DMS53 treated with DMSO at 0.1 percent for 48 hours (cell line): ENCODE results near the gene GTF3C5.

ENCODE experiments used
- DNase-seq: peaks from one replicate; lab custom pipeline; 2025; ENCODE audit not compliant: unreplicated experiment; lab: John Stamatoyannopoulos, UW

The GTF3C5 gene

DNA sequence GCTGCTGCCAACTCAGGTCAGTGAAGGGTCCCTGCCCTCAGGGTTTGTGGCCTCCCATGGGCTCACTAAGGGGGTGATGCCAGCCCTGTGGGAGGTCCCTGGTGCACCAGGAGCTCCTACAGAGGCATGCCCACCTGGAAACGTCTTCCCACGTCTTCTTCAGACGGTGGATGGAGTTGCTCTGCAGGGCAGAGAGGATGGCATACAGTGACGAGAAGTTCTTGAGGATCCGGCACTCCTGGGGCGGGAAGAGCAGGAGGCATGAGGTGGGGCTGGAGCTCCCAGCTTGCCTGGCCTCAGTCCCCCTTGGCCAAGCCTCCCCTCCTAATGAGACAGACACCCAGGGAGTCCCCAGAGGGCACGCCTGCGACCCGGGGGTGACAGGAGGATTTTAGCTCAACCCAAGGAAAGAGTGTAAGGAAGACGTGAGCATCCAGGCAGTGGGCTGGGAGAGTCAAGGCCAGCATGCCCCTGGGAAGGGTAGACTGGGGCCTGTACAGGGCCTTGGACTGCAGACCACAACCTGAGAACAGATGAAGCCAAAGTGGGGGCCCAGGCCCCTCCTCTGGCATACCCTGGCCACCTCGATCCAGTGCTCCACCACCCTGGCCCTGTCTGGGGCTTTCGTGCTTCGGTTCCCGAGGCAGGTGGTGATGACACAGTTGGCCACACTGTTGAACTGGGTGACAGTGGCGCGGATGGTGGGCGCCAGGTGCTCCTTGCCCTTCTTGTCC is 75.9 kb downstream of the GTF3C5 start:
- DNase-seq = no peak

DNA sequence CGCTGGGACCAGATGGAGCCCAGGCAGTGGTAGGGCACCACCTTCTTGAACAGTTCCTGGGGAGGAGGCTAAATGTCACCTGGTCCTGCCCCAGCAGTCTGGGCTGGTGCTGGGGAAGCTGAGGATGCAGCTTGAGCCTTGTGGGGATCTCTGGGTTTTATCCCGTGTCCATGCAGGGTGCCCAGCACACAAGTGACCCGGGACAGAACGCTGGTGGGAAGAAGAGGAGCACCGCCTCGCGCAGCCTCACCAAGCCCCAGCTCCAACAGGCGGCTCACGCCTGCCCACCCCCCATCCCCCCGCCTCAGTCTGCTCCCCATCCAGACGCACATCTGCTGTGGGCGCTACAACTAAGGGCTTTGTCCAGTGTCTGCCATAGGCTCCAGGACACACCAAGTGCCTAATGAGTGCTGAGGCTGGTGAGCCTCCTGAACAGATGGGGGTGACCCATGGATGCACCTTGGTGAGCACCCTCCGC is 76.5 kb downstream of the GTF3C5 start:
- no peak for DNase-seq
